HT1080 (cell line): Measurements from ENCODE around the gene SFXN5. TPM values are rescaled to one million over a fixed set of nuclear protein-coding genes. Genes with fewer than 3 reads are reported as not detected.

Experiments
- DNase-seq: peaks from one replicate; pipeline ENCODE4 v3.0.0-alpha.2; 2015; ENCODE audit warnings: low read depth
- total RNA-seq: library from RNA; depleted of rRNA; stranded (reverse); fragments of >200 nt; shearing (Covaris generic); gene quantifications from 2 replicates; pipeline ENCODE4 v1.2.3, GENCODE V29; 2014

Gene SFXN5
- total RNA-seq, 1 experiment from 2014 or later = 13.8 TPM

DNA sequence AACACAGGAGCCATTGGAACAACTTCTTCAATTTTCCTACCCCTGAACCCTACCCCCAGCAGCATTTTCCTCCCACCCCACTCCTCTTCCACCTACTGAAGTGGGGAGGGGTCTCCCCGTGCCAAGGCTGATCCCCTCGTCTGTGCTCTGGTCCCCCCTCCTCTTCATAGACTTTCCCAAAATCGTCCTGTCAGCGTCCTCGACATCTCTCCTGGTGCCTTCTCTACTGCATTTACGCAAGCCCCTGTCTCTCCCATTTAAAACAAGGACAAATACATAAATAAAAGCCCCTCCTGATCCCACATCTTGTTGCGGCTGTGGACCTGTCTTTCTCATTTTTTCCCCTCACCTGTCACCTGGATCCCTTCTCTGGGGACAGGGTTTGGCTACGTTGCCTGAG lies 112.0 kb downstream of the SFXN5 start:
- DNase-seq = no peak

DNA sequence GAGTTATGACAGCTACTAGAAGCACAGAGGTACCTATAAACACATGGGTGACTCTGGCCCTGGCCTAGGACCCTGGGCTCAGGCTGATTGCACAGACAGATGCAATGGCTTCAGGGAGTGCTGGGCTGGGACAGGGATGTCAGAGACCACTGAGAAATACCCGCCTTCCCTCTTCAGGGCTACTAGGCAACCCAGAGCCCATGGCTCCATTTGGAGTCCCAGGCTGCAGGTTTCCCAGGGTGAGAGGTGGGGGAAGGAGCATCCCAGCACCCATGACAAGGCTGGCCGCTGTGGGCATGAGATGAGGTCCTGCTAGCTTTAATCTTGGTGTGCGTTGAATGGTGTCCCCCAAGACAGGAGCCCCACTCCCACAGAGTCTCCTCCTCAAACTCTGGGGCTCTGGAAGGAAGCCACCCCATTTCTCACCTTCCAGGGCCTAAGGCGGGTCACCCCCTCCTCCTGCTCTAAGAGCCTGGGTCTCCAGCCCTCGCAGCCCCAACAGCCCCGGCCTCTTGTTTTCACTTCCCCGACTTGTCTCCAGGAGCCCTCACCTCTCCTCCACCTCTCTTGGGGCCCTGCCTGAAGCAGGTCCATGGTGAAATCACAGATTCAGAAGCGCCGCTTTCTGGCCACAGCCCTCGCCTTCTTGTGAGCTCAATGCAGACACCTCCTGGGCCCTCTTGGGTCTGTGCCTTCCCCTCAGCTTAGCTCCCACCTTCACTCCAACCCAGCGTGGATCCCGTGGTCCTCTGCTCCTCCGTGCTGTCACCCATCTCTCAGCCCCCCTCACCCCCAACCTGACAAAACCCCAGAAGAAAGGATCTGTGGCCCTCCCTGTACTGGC lies 112.7 kb downstream of the SFXN5 start:
- DNase-seq = no peak

DNA sequence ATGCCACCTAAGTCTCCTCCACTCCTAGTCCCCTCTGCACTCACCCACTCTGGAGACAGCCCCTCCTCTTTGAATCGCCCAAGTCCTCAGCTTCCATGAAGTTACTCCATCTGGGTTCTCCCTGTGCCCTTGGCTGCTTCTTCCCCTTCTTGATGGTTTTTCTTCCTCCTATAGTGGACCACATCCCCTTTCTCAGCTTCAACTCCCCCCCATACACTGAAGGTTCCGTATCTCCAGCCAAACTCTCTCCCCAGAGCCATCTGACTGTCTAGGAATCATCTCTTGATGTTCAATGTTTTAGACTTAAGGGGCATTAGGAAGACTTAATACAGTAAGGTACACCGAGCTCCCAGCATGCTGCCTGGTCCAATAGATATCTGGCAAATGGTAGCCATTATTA lies 114.6 kb downstream of the SFXN5 start:
- no peak for DNase-seq

DNA sequence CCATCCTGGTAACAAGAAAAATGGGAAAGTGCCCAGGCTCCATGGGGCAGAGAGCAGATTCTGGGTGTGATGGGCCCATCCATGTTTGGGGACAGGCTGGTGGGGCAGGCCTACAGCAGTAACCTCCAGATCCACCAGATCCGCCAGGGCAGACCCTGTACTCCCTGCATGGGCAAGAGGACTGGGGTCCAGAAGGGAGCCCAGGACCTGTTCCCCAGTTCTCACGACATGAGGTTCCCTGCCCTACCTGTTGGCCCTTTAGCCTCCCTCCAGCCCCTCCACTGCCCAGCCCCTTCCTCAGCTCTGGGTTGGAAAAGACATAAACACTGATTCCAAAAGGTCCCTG lies 115.5 kb downstream of the SFXN5 start:
- DNase-seq = no peak

DNA sequence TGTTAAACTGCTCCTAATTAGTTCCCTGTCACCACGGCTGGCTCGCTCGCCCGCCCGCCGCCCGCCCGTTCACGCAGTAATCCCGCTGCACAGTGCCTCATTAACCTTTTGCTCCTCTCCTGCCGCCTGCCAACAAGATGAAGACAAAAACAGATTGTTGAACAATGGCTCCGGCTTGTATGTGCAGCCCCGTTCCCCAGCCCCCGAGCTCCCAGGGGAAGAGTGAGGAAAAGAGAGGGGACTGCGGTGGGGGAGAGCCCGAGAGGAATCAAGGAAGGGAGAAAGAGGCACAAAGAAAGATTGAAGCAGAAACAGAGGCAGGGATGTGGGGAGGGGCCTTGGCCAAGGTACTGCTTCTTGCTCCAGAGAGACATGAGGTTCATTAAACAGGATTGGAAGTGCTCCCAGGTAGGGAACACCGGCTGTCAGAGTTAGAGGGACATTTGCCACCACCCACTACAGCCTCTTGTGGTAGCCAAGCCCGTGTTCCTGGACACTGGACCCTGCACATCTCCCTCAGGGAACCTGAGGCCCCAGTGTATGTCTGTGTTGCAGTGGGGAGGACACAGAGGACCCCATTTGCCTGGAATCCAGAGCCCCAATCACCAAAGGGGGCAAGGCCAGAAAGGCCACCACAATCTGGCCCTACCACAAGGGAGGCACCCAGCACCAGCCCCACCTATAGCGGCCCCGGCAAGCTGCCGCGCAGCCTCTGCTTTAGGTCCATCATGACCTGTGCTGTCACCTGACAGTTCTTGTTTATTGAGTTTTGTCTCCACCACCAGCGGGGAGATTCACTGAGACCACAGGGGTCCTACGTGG lies 116.1 kb downstream of the SFXN5 start:
- no peak for DNase-seq

DNA sequence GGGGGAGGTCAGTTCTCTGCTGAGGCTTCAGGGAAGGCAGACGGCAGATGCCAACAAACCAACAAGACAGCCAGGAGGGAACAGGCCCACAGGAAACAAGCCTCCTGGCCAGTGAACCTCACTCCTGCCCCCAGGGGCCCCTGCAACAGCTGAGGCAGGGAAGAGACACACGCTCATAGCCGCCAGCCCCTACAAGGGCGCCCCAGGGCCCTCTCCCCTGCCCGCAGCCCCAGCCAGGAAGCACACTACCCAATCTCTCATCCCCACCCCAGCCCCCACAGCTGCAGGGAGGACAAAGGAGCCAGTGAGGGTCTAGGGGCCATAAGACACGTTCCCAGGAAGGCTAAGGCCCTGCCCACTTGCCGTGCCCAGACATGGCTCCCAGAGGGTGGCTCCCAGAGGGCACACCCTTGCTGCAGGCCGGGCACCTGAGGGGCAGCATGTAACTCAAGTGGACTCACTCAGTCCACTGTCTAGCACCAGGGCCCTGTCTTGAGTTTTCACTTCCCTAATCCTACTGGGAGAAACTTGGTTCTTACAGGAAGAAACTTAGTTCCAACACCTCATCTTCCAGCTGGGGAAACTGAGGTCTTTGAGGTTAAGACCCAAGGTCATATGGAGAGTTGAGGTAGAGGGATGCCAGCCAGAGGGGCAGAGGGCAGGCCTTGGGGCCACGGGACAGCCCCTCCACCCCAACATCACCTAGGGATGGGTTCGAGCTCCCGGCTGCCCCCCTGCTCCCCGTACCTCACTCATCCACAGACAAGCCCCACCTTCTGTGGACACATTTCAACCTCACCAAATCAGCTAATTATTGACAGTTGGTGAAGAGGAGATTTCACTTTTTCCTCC lies 116.9 kb downstream of the SFXN5 start:
- DNase-seq = no peak

DNA sequence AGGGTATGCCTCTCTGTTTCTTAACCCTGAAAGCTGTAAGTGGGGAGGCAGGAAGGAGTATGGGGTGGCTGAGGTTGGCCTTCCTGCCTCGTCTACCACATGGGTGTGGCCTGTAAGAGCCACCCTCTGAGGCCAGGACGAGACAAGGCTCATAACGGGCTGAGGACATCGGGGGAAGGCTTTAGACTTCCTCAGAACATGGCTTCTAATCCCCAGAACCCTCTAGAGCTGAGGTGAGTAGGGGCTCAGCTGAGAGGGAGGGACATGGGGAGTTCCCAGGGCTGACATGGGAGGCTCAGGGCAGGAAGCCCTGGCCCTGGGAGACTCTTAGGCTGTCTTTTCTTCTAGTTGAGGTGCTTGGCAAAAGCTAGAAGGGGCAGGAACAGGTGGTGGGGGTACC lies 117.5 kb downstream of the SFXN5 start:
- DNase-seq = no peak

DNA sequence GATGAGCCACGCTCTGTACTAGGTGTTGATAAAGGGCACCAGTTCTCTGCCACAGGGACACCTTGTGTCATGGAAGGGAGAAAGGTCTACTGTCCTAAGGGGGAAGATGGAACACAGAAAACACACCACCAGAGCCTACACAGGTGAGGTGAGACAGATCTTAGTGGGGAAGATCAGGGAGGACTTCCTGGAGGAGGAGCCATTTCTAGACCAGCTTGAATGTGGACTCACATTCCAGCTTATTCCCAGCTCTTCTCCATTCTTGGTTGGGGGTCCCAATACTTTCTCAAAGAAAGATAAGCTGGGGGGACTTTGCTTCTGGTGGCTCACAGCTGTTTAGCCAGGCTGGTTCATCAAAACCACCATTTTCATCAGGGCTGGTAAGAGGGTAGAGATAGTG lies 118.0 kb downstream of the SFXN5 start:
- DNase-seq = no peak

DNA sequence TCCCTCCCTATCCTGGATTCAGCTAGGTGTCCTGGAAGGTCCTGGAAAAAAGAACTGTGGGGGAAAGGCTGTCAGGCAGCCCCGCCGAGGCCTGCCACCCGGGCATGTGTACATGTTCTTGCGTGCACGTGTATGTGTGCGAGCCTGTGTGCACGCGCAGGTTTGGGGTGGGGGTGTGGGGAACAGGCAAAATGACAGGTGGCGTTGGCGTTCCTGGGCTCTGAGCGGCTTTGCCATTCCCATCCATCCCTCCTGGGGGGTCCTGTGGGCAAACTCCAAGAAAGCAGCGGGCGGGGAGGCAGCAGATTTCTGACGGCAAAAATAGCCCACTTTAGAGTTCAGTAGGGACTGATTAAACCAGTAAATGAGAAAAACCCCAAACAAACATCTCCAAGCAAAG lies 118.6 kb downstream of the SFXN5 start:
- DNase-seq = no peak

DNA sequence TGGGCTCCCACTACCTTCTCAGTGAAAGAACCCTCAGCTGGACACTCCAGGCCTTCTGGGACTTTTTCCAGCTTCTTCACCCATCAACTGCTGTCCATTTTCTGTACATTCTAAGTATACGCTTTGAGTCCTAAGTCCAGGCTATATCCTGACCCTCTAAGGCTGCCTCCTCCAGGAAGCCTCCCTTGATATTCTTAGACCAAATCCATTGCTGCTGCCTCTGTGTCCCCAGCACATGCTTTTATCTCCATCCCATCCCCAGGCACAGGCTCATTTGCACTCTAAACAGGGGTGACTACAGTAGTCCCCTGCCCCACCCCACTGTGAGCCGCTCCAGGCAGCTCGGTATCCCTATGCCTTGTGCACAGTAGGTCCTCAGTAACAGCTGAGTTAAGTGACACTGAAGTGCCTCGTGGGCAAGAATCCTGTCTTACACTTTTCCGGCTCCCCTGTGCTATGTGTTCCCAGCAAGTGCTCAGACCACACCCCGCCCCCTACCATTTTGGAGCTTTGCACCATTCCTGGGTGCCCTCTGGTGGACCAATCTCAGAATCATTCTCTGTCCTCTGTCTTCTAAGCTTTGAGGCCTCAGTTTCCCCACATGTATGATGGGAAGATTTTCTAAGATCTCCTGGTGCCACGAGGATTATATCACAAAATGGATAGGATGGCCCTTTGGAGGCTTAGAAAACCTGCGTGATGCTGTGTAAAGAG lies 119.2 kb downstream of the SFXN5 start:
- no peak for DNase-seq

DNA sequence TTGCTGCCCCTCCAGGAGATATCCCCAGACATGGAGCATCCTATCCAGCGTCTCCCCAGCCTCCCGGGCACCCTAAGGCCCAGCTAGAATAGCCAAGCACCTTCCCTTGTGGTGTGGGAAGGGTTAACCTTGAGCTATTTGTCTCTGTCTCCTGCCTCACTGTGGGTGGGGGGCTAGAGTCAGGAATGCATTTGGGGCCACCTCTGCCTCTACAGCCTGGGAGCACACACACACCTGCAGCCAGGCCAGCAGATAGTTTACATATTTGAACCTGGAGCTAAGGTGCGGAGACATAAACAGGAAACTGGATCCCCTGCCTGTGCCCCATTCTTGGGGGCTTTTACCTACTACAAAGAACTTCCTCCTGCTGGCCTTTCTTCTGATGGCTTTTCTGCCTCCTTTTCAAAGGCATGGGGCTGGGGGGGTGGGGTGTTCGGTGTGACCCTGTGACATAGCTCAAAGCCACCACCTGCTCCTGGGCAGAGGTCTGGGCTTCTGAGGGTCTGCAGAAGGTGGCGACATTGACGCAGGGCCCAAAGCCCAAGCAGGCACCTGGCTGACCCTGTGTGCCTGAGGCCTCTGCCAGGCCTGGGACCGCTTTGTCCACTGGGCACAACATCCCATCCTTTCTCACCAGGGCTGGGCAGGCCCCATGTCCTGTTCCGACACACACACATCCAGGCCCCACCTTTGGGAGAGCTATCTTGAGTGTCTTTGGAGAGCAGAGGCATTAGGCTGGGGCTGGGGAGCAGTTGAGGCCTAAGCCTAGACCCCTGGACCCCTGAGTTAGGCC lies 120.0 kb downstream of the SFXN5 start:
- no peak for DNase-seq

DNA sequence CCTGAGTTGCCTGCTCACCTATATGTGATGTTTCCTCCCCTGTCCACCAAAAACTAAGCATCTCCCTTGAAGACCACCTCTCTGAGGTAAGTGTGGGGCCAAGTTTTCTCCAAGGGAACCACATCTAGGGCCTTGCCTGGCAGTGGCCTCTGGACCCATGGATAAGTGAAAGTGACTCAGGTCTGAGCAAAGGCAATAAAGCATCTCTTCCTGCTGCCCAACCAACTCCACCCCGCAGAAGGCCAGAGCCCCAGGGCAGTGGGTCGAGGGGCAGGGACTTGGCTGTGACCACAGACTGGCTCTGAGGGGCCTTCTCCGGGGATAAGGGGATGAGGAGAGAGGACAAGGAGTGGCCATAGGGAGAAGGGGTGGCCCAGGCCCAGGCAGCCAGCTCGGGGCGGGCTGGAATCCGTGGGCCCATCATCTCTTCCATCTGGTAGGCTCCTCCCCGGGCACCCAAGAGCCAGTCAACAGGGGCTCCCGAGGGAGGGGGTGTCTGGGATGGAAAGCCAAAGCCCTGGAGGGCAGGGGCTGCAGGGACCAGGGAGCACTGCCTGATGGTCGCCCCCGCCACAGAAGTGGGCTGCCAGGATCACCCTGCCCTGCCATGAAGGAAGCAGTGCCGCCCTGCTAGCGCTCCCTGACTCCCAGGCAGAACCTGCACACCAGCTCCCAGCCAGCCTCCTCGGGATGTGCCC lies 120.8 kb downstream of the SFXN5 start:
- DNase-seq = no peak

DNA sequence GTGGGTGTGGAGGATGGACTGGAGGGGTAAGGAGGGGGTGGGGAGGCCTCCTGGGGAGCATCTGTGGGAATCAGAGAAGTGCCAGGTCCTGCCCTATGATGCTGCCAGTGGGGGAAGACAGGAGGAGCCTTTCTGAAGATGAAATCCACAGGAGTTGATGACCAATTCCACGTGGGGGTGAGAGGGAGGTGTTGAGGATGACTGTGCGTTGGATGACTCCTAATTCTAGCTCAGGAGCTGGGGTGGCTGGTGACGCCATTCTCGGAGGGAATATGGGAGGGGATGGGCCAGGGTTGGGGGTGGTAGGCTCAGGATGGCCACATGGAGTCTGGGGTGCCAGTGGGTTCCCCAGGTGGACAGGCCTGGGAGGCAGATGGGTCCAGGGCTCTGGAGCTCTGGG lies 121.9 kb downstream of the SFXN5 start:
- DNase-seq = no peak

DNA sequence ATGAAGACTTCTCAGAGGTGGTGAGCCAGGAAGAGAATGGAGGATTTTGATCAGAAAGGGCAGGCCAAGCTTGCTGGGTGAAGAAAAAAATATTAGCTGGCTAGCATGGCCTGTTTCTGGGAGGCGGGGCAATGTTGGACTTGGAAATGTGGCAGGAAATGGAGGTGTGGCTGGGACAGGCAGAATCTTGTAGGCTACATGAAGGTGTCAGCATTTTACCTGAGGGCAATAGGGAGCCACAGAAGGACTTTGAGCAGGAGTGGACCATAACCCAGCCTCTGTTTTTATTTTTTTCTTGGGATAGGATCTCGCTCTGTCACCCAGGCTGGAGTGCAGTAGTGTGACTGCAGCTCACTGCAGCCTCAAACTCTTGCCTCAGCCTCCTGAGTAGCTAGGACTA lies 122.5 kb downstream of the SFXN5 start:
- DNase-seq = no peak

DNA sequence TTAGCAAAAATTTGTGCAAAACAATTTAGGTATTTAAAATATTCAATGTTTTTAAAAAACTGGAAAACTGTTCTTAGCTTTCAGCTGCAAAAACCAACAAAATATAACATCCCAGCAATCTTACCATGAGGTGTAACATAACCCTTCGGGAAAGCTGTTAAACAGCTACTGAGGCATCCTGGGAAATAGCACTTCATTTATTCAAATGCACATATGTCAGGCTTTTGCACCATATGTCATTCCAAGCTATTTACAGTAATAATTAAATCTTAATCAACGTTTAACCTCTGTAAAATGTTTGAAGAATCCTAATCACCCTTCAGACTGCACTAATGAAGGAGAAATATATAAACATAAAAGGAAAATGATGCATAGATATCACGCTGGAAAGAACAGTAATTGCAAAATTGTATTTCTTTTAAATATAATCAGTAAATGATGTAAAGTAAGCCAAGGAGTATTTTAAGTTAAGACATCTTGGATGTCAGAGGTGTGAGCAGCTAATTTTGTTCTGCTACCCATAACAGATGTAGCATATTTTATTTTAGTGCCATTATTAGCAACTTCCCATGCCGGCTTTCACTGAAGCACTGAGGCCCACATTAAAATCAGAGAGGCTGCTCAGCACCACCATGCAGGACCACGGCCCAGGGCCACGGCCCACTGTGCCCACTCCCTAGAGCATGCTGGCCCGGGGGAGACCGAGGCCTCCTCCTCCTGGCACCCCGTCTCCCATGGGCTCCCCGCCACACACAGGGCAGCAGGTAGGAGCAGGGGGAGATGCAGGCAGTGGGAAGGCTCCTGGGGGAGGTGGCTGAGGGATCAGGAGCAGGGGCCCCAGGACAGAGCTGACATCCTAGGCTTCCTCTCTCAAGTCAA lies 123.3 kb downstream of the SFXN5 start:
- no peak for DNase-seq

DNA sequence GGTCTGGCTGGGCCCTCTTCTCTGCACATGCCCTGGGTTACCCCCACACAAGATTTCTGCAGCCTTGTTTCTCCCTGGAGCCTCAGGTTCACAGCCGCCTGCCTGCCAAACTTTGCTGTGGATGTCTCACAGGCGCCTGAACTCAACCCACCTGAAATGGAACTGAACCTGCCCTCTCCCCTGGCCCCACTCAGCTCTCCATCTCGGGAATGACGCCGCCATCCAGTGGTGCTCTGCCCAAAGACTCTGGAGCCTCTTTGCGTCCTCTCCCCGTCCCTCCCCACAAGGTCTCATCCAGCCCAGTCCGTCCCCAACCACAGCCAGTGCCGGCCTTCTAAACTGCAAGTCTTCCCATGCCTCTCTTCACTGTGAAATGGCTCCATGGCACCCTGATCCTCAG lies 125.0 kb downstream of the SFXN5 start:
- no peak for DNase-seq

DNA sequence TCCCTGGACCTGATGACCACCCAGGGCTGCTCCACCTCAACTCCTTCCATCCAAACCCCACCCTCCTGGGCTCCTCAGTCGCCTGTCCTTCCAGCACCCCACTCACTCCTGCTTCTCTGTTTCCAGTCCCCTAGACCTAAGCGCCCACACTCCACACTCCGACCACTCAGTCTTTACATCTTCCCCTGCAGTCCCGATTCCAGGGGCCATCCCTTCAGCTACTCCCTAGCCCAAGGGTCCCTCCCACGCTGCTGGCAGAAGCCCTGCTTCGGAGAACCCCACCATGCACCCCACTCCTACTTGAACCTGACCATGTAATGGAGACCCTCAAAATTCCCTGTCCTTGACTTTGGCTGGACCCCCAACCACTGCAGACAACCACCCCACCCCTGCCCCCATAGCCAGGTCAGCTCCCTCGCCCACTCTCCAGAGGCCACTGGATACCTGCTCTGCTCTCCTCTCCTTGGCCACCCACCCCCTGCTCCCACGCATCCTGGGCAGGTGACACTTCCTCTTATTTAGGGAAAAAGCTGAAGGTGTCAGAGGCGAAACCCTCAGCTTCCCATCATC lies 126.0 kb downstream of the SFXN5 start:
- no peak for DNase-seq

DNA sequence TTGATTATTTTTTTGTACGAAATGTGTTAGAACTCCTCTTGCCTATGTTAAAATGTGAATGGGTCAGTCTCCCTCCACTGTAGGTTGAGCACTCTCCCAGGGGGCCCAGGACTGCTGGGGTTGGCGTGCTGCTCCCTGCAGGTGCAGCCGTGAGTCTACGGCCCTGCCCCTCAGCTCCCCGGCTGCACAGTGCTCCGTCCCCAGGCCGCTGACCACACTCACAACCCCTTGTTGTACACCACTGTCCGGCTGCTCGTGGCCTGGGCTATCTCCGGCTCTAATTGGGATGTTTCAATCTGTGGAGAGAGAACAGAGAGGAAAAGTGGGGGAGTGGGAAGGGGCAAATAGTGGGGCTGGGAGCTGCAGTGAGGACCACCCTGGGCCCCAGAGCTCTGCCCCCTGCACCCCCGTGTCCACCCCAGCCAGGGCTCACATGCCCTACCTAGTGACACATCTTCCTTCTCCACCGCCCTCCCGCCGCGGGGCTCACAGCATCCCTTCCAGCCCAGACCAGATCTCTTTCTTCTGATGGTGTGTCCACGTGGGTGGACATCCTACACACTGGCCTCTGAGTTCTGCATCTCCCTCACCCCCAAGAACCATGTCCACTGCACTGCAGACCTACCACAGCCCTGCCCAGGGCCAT lies 126.6 kb downstream of the SFXN5 start:
- DNase-seq = no peak
